Gastroesophageal sphincter (tissue), 4 donors: ENCODE measurements around the gene ZBTB7C. TPM values are rescaled to one million over a fixed set of nuclear protein-coding genes. Genes with fewer than 3 reads are reported as not detected.

Experiments
- ATAC-seq: fragments of 150-250 bp; one replicate; pipeline ENCODE4 v1.9.1; 2016; ENCODE audit warnings: mild to moderate bottlenecking, moderate library complexity
- H3K27ac ChIP-seq, 4 donors: fragments of 200-600 bp; sonication (generic) in 3 of 4; 1 replicate in 3 of 4; 2 replicates in 1 of 4; pipeline ENCODE4 v1.5.1; 2016 to 2019
- H3K27me3 ChIP-seq: fragments of 200-600 bp; sonication (generic); one replicate; pipeline ENCODE4 v1.5.1; 2019
- H3K36me3 ChIP-seq, 2 donors: fragments of 200-600 bp; sonication (generic); one replicate each; pipeline ENCODE4 v1.5.1; 2019; ENCODE audit warnings: control low read depth in 1 of 2
- H3K4me1 ChIP-seq, 3 donors: fragments of 200-600 bp; sonication (generic); 1 replicate in 2 of 3; 2 replicates in 1 of 3; pipeline ENCODE4 v1.5.1; 2016 to 2019; ENCODE audit warnings: control low read depth in 2 of 3
- H3K4me3 ChIP-seq, 2 donors: fragments of 200-600 bp; sonication (generic); one replicate each; pipeline ENCODE4 v1.5.1; 2019; ENCODE audit warnings: mild to moderate bottlenecking in 1 of 2, moderate library complexity in 1 of 2
- H3K9me3 ChIP-seq, 3 donors: fragments of 200-600 bp; sonication (generic); one replicate each; pipeline ENCODE4 v1.5.1; 2017 to 2019; ENCODE audit warnings: control low read depth in 2 of 3
- CTCF ChIP-seq, 4 experiments: fragments of 200-600 bp in 2 of 4; fragments of 450-650 bp in 2 of 4; sonication (generic) in 1 of 4; IDR thresholded peaks; one replicate each; pipeline ENCODE4 v1.5.1; 2017 to 2019; ENCODE audit warnings: antibody characterized with exemption in 4 of 4, mild to moderate bottlenecking in 2 of 4, moderate library complexity in 2 of 4
- EP300 ChIP-seq: sonication (generic); formaldehyde crosslinking; IDR thresholded peaks from one replicate; pipeline ENCODE4 v1.6.1; 2017; ENCODE audit warnings: antibody characterized with exemption, mild to moderate bottlenecking
- POLR2A ChIP-seq, 2 donors: fragments of 450-650 bp; IDR thresholded peaks; one replicate each; pipeline ENCODE4 v1.6.1; 2017; ENCODE audit warnings: antibody characterized with exemption in 2 of 2, mild to moderate bottlenecking in 2 of 2, moderate library complexity in 1 of 2
- POLR2AphosphoS5 ChIP-seq: sonication (generic); formaldehyde crosslinking; IDR thresholded peaks from one replicate; pipeline ENCODE4 v1.6.1; 2017; ENCODE audit warnings: antibody characterized with exemption
- WGBS, 2 donors: methylation state at CpG; one replicate each; pipeline ENCODE4 v1.1.5; 2018; ENCODE audit warnings: low coverage in 1 of 2; 5-methylcytosine and 5-hydroxymethylcytosine counted together
- total RNA-seq, 4 donors: library from RNA; depleted of rRNA; stranded (reverse); fragments of >200 nt; gene quantifications; one replicate each; pipeline ENCODE4 v1.1.0, GENCODE V29; 2016

Gene ZBTB7C
- total RNA-seq, 4 donors from 2014 or later: 7.8 to 15.4 (median 11.8) TPM

GRCh38 chr18:47999801-48000248 lies 409.4 kb downstream of the ZBTB7C start:
- Histone ChIP-seq H3K9me3 (peaks cover 0 to 12% (median 0%) of the 10 kb centered on the region in 3 donors), H3K4me3 (no peak overlapping the region), H3K4me1 (no peaks in the 10 kb centered on the region), H3K27ac (no peak overlapping the region), H3K27me3 (no peaks in the 10 kb centered on the region), H3K36me3 (no peaks in the 10 kb centered on the region)
- WGBS, 2 donors: 63 to 72% methylated on average over 2 of the region's 4 CpGs
- ATAC-seq: no peak
- TF ChIP-seq CTCF (IDR thresholded peaks at IDR 0.05) (no peak), POLR2AphosphoS5 (no peak), POLR2A (IDR thresholded peaks at IDR 0.05) (no peak), EP300 (no peak)

DNA sequence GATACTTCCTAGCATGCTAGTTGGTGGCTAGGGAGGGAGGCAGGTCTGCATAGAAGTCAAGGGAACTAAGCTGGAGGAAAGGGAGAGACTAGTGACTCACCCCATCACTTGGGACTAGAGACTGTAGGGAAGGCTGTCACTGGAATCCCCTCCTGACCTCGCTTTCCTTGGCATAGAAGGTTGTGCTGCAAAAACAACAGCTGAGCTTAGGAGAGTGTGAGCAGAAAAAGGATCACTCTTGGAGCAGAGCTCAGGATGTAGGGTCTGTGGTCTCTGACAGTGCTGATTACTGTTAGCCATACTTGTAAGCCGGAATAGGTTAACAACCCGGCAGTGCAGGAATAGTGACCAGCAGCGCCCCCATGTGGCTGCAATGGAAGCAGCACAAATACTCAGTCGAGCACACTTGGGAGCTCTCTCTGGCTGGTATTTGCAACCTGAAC lies 411.8 kb downstream of the ZBTB7C start:
- no peak for ATAC-seq
- no peaks in the 10 kb centered on the region for H3K36me3 ChIP-seq
- no peaks in the 10 kb centered on the region for H3K4me1 ChIP-seq
- no peak overlapping the region for H3K27ac ChIP-seq
- WGBS, 2 donors: 40 to 64% methylated on average over 2 to 4 of the region's 5 CpGs
- H3K4me3 ChIP-seq: no peak overlapping the region
- TF ChIP-seq CTCF (IDR thresholded peaks at IDR 0.05) (no peak), POLR2A (IDR thresholded peaks at IDR 0.05) (no peak), EP300 (no peak), POLR2AphosphoS5 (no peak)
- no peaks in the 10 kb centered on the region for H3K27me3 ChIP-seq
- peaks cover 0 to 12% (median 0%) of the 10 kb centered on the region in 3 donors for H3K9me3 ChIP-seq

- H3K9me3 ChIP-seq: peaks cover 0 to 12% (median 0%) of the 10 kb centered on the region in 3 donors
- ATAC-seq: no peak
- TF ChIP-seq POLR2A (IDR thresholded peaks at IDR 0.05) (no peak), CTCF (IDR thresholded peaks at IDR 0.05) (no peak), EP300 (no peak), POLR2AphosphoS5 (no peak)
- WGBS, 2 donors: 25 to 26% methylated on average over 3 of the region's 3 CpGs
- no peak overlapping the region for H3K27ac ChIP-seq
- H3K4me3 ChIP-seq: no peak overlapping the region
- H3K4me1 ChIP-seq: no peaks in the 10 kb centered on the region
- H3K36me3 ChIP-seq: no peaks in the 10 kb centered on the region
- peaks cover 6% of the 10 kb centered on the region for H3K27me3 ChIP-seq
Observed at GRCh38 chr18:47996091-47996541, 413.1 kb downstream of the ZBTB7C start.

DNA sequence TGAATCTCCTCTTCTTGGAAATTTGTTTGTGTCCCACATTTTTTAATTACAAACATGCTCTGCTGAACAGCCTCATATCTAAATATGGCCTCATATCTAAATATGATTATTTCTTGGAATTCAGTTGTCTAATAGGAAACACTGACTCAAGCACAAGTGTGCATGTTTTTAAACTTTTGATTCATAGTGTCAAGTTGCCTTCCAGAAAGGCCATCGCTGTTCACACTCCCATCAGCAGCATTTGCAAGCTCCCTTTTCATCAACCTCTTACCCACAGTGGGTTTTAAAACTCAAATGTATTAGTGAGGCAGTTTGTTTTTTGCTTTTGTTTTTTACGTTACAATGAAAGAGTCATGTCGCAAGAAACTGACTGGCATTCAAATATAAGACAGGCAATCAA lies 413.5 kb downstream of the ZBTB7C start:
- peaks cover 0 to 12% (median 0%) of the 10 kb centered on the region in 3 donors for H3K9me3 ChIP-seq
- no peak for ATAC-seq
- TF ChIP-seq EP300 (no peak), POLR2A (IDR thresholded peaks at IDR 0.05) (no peak), CTCF (IDR thresholded peaks at IDR 0.05) (no peak), POLR2AphosphoS5 (no peak)
- no peak overlapping the region for H3K4me3 ChIP-seq
- H3K4me1 ChIP-seq: no peaks in the 10 kb centered on the region
- no peaks in the 10 kb centered on the region for H3K36me3 ChIP-seq
- WGBS, 2 donors: 57 to 88% methylated on average over 3 of the region's 3 CpGs
- H3K27ac ChIP-seq: no peak overlapping the region
- H3K27me3 ChIP-seq: peaks cover 11% of the 10 kb centered on the region

DNA sequence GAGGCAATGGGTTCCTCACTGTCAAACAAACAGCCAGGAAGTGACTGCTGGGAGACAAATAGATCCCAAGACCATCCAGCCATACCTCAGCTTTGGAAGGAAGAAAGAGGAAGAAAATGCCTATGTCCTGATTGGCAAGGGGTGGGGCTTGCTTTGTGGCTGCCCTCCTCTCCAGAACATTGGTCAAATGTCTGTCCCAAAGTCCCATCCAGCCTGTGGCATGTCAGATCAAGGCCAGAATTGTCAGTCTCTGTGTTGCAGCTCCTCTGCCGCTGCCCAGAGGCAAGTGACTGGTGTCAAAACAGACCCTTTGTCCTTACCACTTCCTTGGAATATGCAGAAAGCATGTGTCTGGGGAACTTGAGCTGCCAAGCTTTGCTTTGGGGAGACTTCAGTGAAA lies 415.8 kb downstream of the ZBTB7C start:
- ATAC-seq: no peak
- Histone ChIP-seq H3K36me3 (no peaks in the 10 kb centered on the region), H3K9me3 (peaks cover 0 to 12% (median 0%) of the 10 kb centered on the region in 3 donors), H3K4me3 (no peak overlapping the region), H3K27ac (no peak overlapping the region), H3K4me1 (no peaks in the 10 kb centered on the region), H3K27me3 (peaks cover 11% of the 10 kb centered on the region)
- no peak for TF ChIP-seq POLR2AphosphoS5
- TF ChIP-seq EP300: no peak
- no peak for TF ChIP-seq CTCF (IDR thresholded peaks at IDR 0.05)
- no peak for TF ChIP-seq POLR2A (IDR thresholded peaks at IDR 0.05)
- WGBS, 2 donors: 40% methylated on average over 1 of the region's 1 CpG; no CpG with 5 or more reads in 1 of the 2 donors
